Vagina (tissue), 2 donors: ENCODE measurements around the gene KIAA1191. TPM values are rescaled to one million over a fixed set of nuclear protein-coding genes. Genes with fewer than 3 reads are reported as not detected.

Experiments used
- DNase-seq, 2 donors: peaks; one replicate each; pipeline ENCODE4 v3.0.0-alpha.2; 2017; ENCODE audit errors: extremely low spot score in 2 of 2
- H3K27ac ChIP-seq: fragments of 200-600 bp; sonication (generic); one replicate; pipeline ENCODE4 v1.5.1; 2019
- H3K27me3 ChIP-seq: fragments of 200-600 bp; sonication (generic); one replicate; pipeline ENCODE4 v1.5.1; 2019
- H3K36me3 ChIP-seq, 2 donors: fragments of 200-600 bp; sonication (generic); one replicate each; pipeline ENCODE4 v1.5.1; 2017 to 2019
- H3K4me1 ChIP-seq: fragments of 200-600 bp; sonication (generic); one replicate; pipeline ENCODE4 v1.5.1; 2019
- H3K4me3 ChIP-seq, 2 donors: fragments of 200-600 bp; sonication (generic); 1 replicate in 1 of 2; 2 replicates in 1 of 2; pipeline ENCODE4 v1.5.1; 2016 to 2019
- H3K9me3 ChIP-seq: fragments of 200-600 bp; sonication (generic); one replicate; pipeline ENCODE4 v1.5.1; 2019
- CTCF ChIP-seq, 3 experiments: fragments of 450-650 bp in 2 of 3; fragments of 200-600 bp in 1 of 3; sonication (generic) in 1 of 3; IDR thresholded peaks; one replicate each; pipeline ENCODE4 v1.5.1; 2017 to 2019; ENCODE audit warnings: antibody characterized with exemption in 3 of 3, mild to moderate bottlenecking in 2 of 3, moderate library complexity in 2 of 3
- POLR2A ChIP-seq, 2 donors: fragments of 450-650 bp; IDR thresholded peaks; one replicate each; pipeline ENCODE4 v1.6.1; 2017; ENCODE audit warnings: antibody characterized with exemption in 2 of 2, mild to moderate bottlenecking in 2 of 2, moderate library complexity in 2 of 2
- POLR2AphosphoS5 ChIP-seq, 2 donors: sonication (generic); formaldehyde crosslinking; IDR thresholded peaks; one replicate each; pipeline ENCODE4 v1.9.0; 2017; ENCODE audit warnings: antibody characterized with exemption in 2 of 2, mild to moderate bottlenecking in 2 of 2, low read depth in 1 of 2; ENCODE audit not compliant: insufficient read depth in 1 of 2
- intact Hi-C: fragments of 100-400 bp; cut with DNase I; formaldehyde crosslinking; loops from one replicate; pipeline ENCODE4 v1.15.1; 2023
- total RNA-seq: library from RNA; depleted of rRNA; stranded (reverse); fragments of >200 nt; gene quantifications from one replicate; pipeline ENCODE4 v1.2.3, GENCODE V29; 2016

The KIAA1191 gene
- total RNA-seq, 1 donor from 2014 or later = 99.4 TPM

- Histone ChIP-seq H3K4me3 (no peak overlapping the region), H3K4me1 (peaks cover 64% of the 10 kb centered on the region), H3K36me3 (peaks cover 0 to 38% of the 10 kb centered on the region in 2 donors), H3K9me3 (no peaks in the 10 kb centered on the region), H3K27ac (peak overlapping the region; percentile 73), H3K27me3 (no peaks in the 10 kb centered on the region)
- intact Hi-C loops = no loop called here
- TF ChIP-seq POLR2AphosphoS5 (IDR thresholded peaks at IDR 0.05; ENCODE audit: insufficient read depth in 1 of 2, low read depth in 1 of 2) (peak in 1 of 2 donors; percentile 22), POLR2A (IDR thresholded peaks at IDR 0.05) (no peak)
- DNase-seq = no peak
These were observed 46.1 kb upstream of the KIAA1191 start for GRCh38 chr5:176407456-176408251.

- DNase-seq = no peak
- no peaks in the 10 kb centered on the region for H3K27me3 ChIP-seq
- peaks cover 0 to 41% of the 10 kb centered on the region in 2 donors for H3K36me3 ChIP-seq
- peaks cover 64% of the 10 kb centered on the region for H3K4me1 ChIP-seq
- H3K4me3 ChIP-seq = no peak overlapping the region
- intact Hi-C loops = no loop called here
- H3K27ac ChIP-seq = peak overlapping the region; percentile 73
- H3K9me3 ChIP-seq = no peaks in the 10 kb centered on the region
- TF ChIP-seq CTCF (IDR thresholded peaks at IDR 0.05) (no peak), POLR2A (IDR thresholded peaks at IDR 0.05) (no peak), POLR2AphosphoS5 (IDR thresholded peaks at IDR 0.05; ENCODE audit: insufficient read depth in 1 of 2, low read depth in 1 of 2) (no peak)
These were observed 45.0 kb upstream of the KIAA1191 start for GRCh38 chr5:176406436-176407052.

DNA sequence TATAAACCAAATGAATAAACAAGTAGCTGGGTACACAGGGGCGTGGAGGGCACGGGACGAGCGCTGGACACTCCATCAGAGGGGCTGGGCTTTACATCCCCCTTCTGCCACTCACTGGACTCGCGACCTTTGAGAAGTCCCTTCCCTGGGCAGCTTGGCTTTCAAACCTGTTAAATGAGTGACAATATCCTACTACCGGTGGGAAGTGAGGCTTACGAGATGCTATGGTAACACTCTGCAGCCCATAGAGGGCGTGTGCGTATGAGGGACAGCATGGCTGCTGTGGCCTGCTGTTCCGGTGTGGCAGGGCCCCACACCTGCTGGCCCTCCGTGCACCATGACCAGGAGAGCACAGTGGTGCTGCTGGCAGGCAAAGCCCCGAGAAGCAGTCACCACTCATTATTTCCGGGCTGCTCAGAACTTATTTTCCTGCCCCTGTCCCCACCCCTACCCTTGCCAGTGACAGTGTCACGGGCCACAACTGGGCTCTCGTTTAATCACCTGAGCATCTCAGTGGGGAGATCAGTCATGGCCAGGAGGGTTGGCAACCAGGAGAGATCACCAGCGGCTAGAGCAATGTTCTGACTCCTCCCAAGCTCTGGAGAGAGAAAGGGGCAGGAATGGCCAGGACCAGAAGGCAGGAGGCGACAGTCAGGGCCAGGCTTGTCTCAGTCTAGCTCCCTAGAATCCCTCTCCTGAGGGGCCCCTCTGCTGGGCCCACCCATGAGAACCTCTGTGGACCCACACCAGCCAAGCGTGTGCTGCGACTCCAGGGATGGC is 44.3 kb upstream of the KIAA1191 start:
- no peaks in the 10 kb centered on the region for H3K9me3 ChIP-seq
- H3K4me1 ChIP-seq = peaks cover 60% of the 10 kb centered on the region
- H3K27me3 ChIP-seq = no peaks in the 10 kb centered on the region
- peak overlapping the region; percentile 40 for H3K27ac ChIP-seq
- no peak overlapping the region for H3K4me3 ChIP-seq
- peaks cover 0 to 42% of the 10 kb centered on the region in 2 donors for H3K36me3 ChIP-seq
- intact Hi-C loops = no loop called here
- TF ChIP-seq POLR2A (IDR thresholded peaks at IDR 0.05) (no peak), CTCF (IDR thresholded peaks at IDR 0.05) (no peak), POLR2AphosphoS5 (IDR thresholded peaks at IDR 0.05; ENCODE audit: insufficient read depth in 1 of 2, low read depth in 1 of 2) (no peak)
- no peak for DNase-seq

- no peaks in the 10 kb centered on the region for H3K9me3 ChIP-seq
- H3K4me3 ChIP-seq = no peak overlapping the region
- no peaks in the 10 kb centered on the region for H3K27me3 ChIP-seq
- DNase-seq = no peak
- peaks cover 27% of the 10 kb centered on the region for H3K4me1 ChIP-seq
- peak overlapping the region; percentile 42 for H3K27ac ChIP-seq
- intact Hi-C loops = no loop called here
- H3K36me3 ChIP-seq = peaks cover 0 to 38% of the 10 kb centered on the region in 2 donors
- no peak for TF ChIP-seq CTCF (IDR thresholded peaks at IDR 0.05)
- no peak for TF ChIP-seq POLR2A (IDR thresholded peaks at IDR 0.05)
- TF ChIP-seq POLR2AphosphoS5 (IDR thresholded peaks at IDR 0.05; ENCODE audit: insufficient read depth in 1 of 2, low read depth in 1 of 2) = no peak
These were observed 40.0 kb upstream of the KIAA1191 start for GRCh38 chr5:176401281-176402205.
